HT-29 (cell line): ENCODE data around the gene SLC25A39. TPM values are rescaled to one million over a fixed set of nuclear protein-coding genes. Genes with fewer than 3 reads are reported as not detected.
"Not testable (repeated sequence)": the region's sequence is repeated elsewhere in the genome, so short reads cannot be mapped to it uniquely, and the experiment has no call there.

Source experiments
- DNase-seq: peaks from one replicate; pipeline ENCODE4 v3.0.0-alpha.2; 2015; ENCODE audit warnings: low spot score
- total RNA-seq: library from RNA; depleted of rRNA; stranded (reverse); fragments of >200 nt; shearing (Covaris generic); gene quantifications from 2 replicates; pipeline ENCODE4 v1.2.3, GENCODE V29; 2014

SLC25A39 gene
- total RNA-seq, 1 experiment from 2014 or later: 399 TPM

GRCh38 chr17:44354582-44355561 is 30.2 kb upstream of the SLC25A39 start:
- DNase-seq: no peak

- peak; percentile 15 for DNase-seq
These were observed 29.2 kb upstream of the SLC25A39 start for GRCh38 chr17:44353672-44354331.

GRCh38 chr17:44352828-44353671 is 28.4 kb upstream of the SLC25A39 start:
- DNase-seq: no peak

- DNase-seq: no peak
These were observed 27.6 kb upstream of the SLC25A39 start for GRCh38 chr17:44351961-44352827.

- no peak for DNase-seq
These were observed 26.8 kb upstream of the SLC25A39 start for GRCh38 chr17:44351464-44351863.

DNA sequence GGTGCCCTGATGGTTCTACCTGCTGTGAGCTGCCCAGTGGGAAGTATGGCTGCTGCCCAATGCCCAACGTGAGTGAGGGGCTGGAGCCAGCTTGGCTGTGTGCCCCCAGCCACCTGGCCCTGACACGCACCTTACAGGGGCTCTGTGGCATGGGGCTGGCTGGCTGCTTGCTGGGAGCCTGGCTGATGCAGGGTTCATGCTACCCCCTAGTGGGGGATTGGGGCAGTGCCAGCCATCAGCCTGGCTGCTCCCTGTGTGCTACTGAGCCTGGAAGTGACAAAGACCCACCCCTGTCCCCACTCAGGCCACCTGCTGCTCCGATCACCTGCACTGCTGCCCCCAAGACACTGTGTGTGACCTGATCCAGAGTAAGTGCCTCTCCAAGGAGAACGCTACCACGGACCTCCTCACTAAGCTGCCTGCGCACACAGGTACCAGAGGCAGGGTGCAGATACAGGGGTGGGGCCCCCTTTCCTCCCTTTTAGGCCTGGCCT is 26.2 kb upstream of the SLC25A39 start:
- DNase-seq: peak; percentile 70

DNA sequence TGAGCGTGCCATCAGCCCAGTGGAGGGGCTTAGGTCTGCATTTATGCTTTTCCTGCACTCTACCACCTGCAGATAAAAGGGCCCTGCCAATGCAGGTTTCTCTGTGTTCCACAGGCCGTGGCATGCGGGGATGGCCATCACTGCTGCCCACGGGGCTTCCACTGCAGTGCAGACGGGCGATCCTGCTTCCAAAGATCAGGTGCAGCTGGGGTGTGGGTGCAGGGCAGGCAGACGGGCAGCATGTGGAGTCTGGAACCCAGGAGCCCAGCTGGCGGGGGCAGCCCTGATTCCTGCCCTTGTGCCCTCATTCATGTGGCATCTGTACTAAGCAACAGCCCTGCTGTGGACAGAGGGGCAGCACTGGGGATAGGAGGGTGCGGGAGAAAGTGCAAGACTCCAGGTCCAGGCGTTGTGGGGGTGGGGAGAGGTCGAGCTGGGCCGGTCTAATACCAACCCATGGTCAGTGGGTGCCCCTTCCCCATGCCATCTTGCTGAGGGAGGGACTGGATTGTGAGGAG is 25.0 kb upstream of the SLC25A39 start:
- no peak for DNase-seq

- DNase-seq: no peak
These were observed 24.4 kb upstream of the SLC25A39 start for GRCh38 chr17:44348988-44349364.

DNA sequence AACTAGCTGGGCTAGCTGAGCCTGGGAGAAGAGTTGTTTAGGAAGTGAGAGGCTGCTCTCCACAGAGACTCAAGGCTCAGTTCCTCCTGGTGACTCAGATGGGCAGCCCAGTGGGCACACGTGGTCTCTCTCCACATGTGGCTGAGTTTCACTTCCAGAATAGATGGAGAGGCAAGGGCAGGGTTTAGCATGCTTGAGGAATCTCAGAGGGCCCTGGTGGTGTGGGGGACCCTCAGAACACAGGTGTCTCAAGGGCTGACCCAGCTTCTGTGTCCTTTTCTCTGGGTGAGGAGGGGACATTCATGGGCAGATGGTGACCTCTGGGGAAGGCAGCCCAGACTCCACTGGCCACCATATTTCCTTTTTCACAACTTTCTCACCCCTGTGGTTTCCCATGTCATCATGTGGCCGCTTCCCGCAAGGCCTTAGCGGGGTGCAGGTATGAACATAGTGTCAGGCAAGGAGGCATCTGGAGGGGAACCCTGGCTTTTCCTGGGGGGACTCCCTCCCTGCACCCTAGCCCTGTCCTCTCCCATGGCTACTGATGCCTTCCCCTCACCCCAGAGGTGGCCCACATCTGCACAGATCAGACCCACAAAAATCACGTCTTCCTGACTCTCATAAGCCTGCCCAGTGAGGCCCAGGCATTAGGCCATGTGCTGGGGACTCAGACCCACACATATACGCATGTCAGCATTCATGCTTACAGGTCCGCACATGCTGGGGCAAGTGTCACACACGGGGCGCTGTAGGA is 23.8 kb upstream of the SLC25A39 start:
- DNase-seq: no peak

GRCh38 chr17:44347206-44348055 is 22.8 kb upstream of the SLC25A39 start:
- not testable (repeated sequence) for DNase-seq

DNA sequence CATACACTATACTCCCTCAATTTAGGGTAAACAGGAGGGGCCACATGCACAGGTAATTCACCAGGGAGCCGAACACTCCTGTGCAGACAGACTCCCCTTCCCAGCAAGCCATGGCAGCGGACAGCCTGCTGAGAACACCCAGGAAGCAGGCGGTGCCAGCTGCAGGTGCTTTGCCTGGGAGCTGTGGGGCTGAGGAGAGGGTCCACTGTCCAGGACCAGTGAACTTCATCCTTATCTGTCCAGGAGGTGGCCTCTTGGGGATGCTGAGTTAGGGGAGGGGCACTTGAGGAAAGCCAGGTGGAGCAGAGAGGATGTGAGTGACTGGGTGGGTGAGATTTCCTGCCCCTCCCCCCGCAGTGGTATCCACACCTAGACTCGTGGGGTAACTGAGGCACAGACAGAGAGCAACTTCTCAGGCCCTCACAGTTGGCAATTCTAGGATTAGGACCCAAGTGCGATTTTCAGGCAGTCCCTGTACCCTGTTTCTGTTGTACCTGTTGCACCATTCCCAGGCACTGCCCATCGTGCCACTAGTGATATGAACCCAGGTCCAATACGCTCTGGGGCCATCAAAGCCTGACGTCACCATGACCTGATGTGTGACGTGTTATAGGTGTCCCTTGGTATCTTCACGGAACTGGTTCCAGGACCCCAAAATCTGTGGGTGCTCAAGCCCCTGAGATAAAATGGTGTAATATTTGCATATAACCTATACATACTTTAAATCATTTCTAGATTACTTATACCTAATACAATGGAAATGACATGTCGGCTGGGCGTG is 21.6 kb upstream of the SLC25A39 start:
- no peak for DNase-seq

- peak; percentile 67 for DNase-seq
These were observed 20.9 kb upstream of the SLC25A39 start for GRCh38 chr17:44345454-44346026.

GRCh38 chr17:44344939-44345453 is 20.4 kb upstream of the SLC25A39 start, which contains the start of gene GRN:
GRN (plus strand) TSS chr17:44345302; CDS start chr17:44349165, 3,863 bp downstream.
- DNase-seq: peak; percentile 98

GRCh38 chr17:44343510-44344209 is 19.0 kb upstream of the SLC25A39 start:
- no peak for DNase-seq

GRCh38 chr17:44340553-44340952 is 15.9 kb upstream of the SLC25A39 start:
- not testable (repeated sequence) for DNase-seq

DNA sequence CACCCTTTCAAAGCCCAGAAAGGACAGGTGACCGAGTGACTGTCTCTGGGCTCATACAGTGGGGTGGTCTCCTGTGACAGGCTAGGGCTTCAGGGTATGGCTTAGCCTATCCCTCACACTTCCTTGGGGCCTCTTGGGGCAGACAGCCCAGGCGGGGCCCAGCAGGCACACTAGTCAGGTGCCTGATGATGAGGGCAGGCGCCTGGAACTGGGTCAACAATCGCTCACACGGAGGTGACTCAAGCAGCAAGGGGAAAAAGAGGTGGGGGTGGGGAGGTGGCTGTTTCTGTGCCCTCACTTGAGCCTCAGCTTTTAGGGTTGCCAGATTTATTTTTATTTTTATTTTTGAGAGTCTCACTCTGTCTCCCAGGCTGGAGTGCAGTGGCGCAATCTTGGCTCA is 14.1 kb upstream of the SLC25A39 start:
- no peak for DNase-seq
